Fibroblast of peridontal ligament (primary cell): ENCODE results near the gene OSBPL3.

Source experiments
- DNase-seq: peaks from one replicate; pipeline ENCODE4 v3.0.0-alpha.2; 2010; ENCODE audit errors: extremely low read depth

The OSBPL3 gene

GRCh38 chr7:24980534-24981170 is 674 bp upstream of the OSBPL3 start:
- DNase-seq = peak; percentile 45

GRCh38 chr7:24979470-24979862 is 512 bp downstream of the OSBPL3 start:
- no peak for DNase-seq

GRCh38 chr7:24978843-24979469 is 1.0 kb downstream of the OSBPL3 start:
- peak; percentile 59 for DNase-seq

- DNase-seq = no peak
Observed at GRCh38 chr7:24975644-24976260, 4.2 kb downstream of the OSBPL3 start.

- no peak for DNase-seq
Observed at GRCh38 chr7:24975172-24975571, 4.8 kb downstream of the OSBPL3 start.

- DNase-seq = no peak
Observed at GRCh38 chr7:24974026-24974832, 5.7 kb downstream of the OSBPL3 start.

- peak; percentile 79 for DNase-seq
Observed at GRCh38 chr7:24972991-24973390, 7.0 kb downstream of the OSBPL3 start.

- no peak for DNase-seq
Observed at GRCh38 chr7:24972166-24972477, 7.9 kb downstream of the OSBPL3 start.

- DNase-seq = peak; percentile 96
Observed at GRCh38 chr7:24971333-24972165, 8.4 kb downstream of the OSBPL3 start.

- DNase-seq = no peak
Observed at GRCh38 chr7:24970676-24971075, 9.3 kb downstream of the OSBPL3 start.

- DNase-seq = no peak
Observed at GRCh38 chr7:24968165-24968564, 11.8 kb downstream of the OSBPL3 start.

GRCh38 chr7:24967696-24968095 is 12.3 kb downstream of the OSBPL3 start:
- DNase-seq = no peak

GRCh38 chr7:24966802-24967201 is 13.2 kb downstream of the OSBPL3 start:
- DNase-seq = no peak

- DNase-seq = no peak
Observed at GRCh38 chr7:24965831-24966708, 13.9 kb downstream of the OSBPL3 start.

GRCh38 chr7:24964191-24964590 is 15.8 kb downstream of the OSBPL3 start:
- no peak for DNase-seq

GRCh38 chr7:24963218-24963617 is 16.8 kb downstream of the OSBPL3 start:
- peak; percentile 94 for DNase-seq

- no peak for DNase-seq
Observed at GRCh38 chr7:24962418-24962962, 17.5 kb downstream of the OSBPL3 start.

- no peak for DNase-seq
Observed at GRCh38 chr7:24959735-24960485, 20.1 kb downstream of the OSBPL3 start.

GRCh38 chr7:24958399-24958798 is 21.6 kb downstream of the OSBPL3 start:
- DNase-seq = no peak

GRCh38 chr7:24956021-24956420 is 24.0 kb downstream of the OSBPL3 start:
- DNase-seq = no peak
